ENCODE results near the gene TMEM150B.

DNA sequence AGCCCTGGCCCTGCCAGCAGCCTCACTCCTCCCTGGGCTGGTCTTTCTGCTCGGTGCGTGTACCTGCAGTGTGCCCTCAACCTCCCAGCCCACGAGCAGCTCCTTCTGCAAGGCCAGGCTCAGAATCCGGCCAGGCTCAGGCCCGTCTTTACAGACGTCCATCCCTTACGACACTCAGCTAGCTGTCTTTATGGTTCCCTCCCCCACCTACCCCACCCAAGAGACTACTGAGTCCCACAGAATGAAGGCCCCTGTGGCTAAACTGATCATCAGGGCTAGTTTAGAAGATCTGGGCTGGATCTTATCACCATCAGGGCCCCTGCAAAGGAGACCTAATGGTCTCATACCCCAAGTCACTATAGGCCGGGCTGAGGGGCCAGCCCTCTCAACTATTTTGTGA is 10.7 kb downstream of the TMEM150B start:
- no peak for TF ChIP-seq POLR2AphosphoS5 (IDR thresholded peaks at IDR 0.05)
- TF ChIP-seq, protein P1, sequence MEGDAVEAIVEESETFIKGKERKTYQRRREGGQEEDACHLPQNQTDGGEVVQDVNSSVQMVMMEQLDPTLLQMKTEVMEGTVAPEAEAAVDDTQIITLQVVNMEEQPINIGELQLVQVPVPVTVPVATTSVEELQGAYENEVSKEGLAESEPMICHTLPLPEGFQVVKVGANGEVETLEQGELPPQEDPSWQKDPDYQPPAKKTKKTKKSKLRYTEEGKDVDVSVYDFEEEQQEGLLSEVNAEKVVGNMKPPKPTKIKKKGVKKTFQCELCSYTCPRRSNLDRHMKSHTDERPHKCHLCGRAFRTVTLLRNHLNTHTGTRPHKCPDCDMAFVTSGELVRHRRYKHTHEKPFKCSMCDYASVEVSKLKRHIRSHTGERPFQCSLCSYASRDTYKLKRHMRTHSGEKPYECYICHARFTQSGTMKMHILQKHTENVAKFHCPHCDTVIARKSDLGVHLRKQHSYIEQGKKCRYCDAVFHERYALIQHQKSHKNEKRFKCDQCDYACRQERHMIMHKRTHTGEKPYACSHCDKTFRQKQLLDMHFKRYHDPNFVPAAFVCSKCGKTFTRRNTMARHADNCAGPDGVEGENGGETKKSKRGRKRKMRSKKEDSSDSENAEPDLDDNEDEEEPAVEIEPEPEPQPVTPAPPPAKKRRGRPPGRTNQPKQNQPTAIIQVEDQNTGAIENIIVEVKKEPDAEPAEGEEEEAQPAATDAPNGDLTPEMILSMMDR (IDR thresholded peaks at IDR 0.05 in 8 of 11, conservative IDR thresholded peaks at IDR 0.05 in 3 of 11): no peak
